Lower leg skin (tissue), 3 donors: ENCODE results near the gene CBLN1.

Experiments used
- CTCF ChIP-seq, 3 donors: fragments of 450-650 bp; IDR thresholded peaks; one replicate each; pipeline ENCODE4 v1.5.1; 2016; ENCODE audit warnings: antibody characterized with exemption in 3 of 3, mild to moderate bottlenecking in 3 of 3, moderate library complexity in 2 of 3
- POLR2A ChIP-seq, 2 donors: fragments of 450-650 bp; IDR thresholded peaks; one replicate each; pipeline ENCODE4 v1.6.1; 2016 to 2017; ENCODE audit warnings: antibody characterized with exemption in 2 of 2, mild to moderate bottlenecking in 1 of 2, moderate library complexity in 1 of 2

DNA sequence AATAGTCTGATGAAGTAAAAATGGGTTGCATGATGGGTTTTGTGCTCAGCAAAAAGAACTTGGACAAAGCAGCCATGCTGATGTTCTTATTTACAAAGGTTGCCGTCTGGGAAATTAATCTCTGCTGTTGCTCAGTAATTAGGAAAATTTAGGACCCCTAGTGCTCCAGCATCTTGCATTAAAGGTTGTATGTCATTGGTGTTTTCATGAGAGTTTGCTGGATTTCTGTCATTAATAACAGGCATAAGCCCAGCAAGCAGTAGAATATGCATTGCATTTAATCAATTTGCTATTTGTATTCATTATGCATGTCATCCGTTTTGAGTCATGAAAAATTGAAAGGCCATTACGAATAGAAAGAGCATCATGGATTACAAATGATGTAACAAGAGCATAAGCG lies 46.7 kb upstream of the CBLN1 start:
- no peak for TF ChIP-seq CTCF (IDR thresholded peaks at IDR 0.05)
- no peak for TF ChIP-seq POLR2A (IDR thresholded peaks at IDR 0.05)
